Measurements from ENCODE around the gene OMA1.

The OMA1 gene

GRCh38 chr1:58434607-58435006, 111.9 kb downstream of the OMA1 start:
- no peaks in the 10 kb centered on the region for H3K4me1 ChIP-seq (ENCODE audit: insufficient read depth, poor library complexity, severe bottlenecking)
- no peaks in the 10 kb centered on the region for H3K27me3 ChIP-seq (ENCODE audit: insufficient read depth, poor library complexity, severe bottlenecking)
- no peak for TF ChIP-seq CTCF (IDR thresholded peaks at IDR 0.05; ENCODE audit: poor library complexity, severe bottlenecking)
- H3K27ac ChIP-seq (ENCODE audit: poor library complexity, severe bottlenecking), result no peak overlapping the region
- no peak for DNase-seq (ENCODE audit: low spot score)
- H3K4me3 ChIP-seq (ENCODE audit: severe bottlenecking), result no peak overlapping the region
- no peak for ATAC-seq (ENCODE audit: low read depth)
- no peaks in the 10 kb centered on the region for H3K36me3 ChIP-seq (ENCODE audit: low read depth)
- H3K9me3 ChIP-seq (ENCODE audit: severe bottlenecking), result no peaks in the 10 kb centered on the region

- DNase-seq (ENCODE audit: low spot score), result no peak
- ATAC-seq (ENCODE audit: low read depth), result no peak
Observed at GRCh38 chr1:58434181-58434580, 112.3 kb downstream of the OMA1 start.

GRCh38 chr1:58432851-58433668, 113.5 kb downstream of the OMA1 start:
- Histone ChIP-seq H3K9me3 (ENCODE audit: severe bottlenecking) (no peaks in the 10 kb centered on the region), H3K27ac (ENCODE audit: poor library complexity, severe bottlenecking) (no peak overlapping the region), H3K4me3 (ENCODE audit: severe bottlenecking) (no peak overlapping the region), H3K36me3 (ENCODE audit: low read depth) (no peaks in the 10 kb centered on the region), H3K27me3 (ENCODE audit: insufficient read depth, poor library complexity, severe bottlenecking) (no peaks in the 10 kb centered on the region), H3K4me1 (ENCODE audit: insufficient read depth, poor library complexity, severe bottlenecking) (no peaks in the 10 kb centered on the region)
- DNase-seq (ENCODE audit: low spot score) (no peak), ATAC-seq (ENCODE audit: low read depth) (peak; percentile 75)
- TF ChIP-seq CTCF (IDR thresholded peaks at IDR 0.05; ENCODE audit: poor library complexity, severe bottlenecking), result no peak

More at GRCh38 chr1:58434181-58434580, 112.3 kb downstream of the OMA1 start:
- no peaks in the 10 kb centered on the region for H3K4me1 ChIP-seq (ENCODE audit: insufficient read depth, poor library complexity, severe bottlenecking)
- TF ChIP-seq CTCF (IDR thresholded peaks at IDR 0.05; ENCODE audit: poor library complexity, severe bottlenecking), result no peak
- H3K9me3 ChIP-seq (ENCODE audit: severe bottlenecking), result no peaks in the 10 kb centered on the region
- no peaks in the 10 kb centered on the region for H3K36me3 ChIP-seq (ENCODE audit: low read depth)
- no peak overlapping the region for H3K27ac ChIP-seq (ENCODE audit: poor library complexity, severe bottlenecking)
- no peaks in the 10 kb centered on the region for H3K27me3 ChIP-seq (ENCODE audit: insufficient read depth, poor library complexity, severe bottlenecking)
- H3K4me3 ChIP-seq (ENCODE audit: severe bottlenecking), result no peak overlapping the region

- no peaks in the 10 kb centered on the region for H3K4me1 ChIP-seq (ENCODE audit: insufficient read depth, poor library complexity, severe bottlenecking)
- no peak for TF ChIP-seq CTCF (IDR thresholded peaks at IDR 0.05; ENCODE audit: poor library complexity, severe bottlenecking)
Observed at GRCh38 chr1:58431901-58432620, 114.5 kb downstream of the OMA1 start.

More at GRCh38 chr1:58431901-58432620, 114.5 kb downstream of the OMA1 start:
- ATAC-seq (ENCODE audit: low read depth), result no peak
- no peak overlapping the region for H3K4me3 ChIP-seq (ENCODE audit: severe bottlenecking)
- no peak for DNase-seq (ENCODE audit: low spot score)
- H3K9me3 ChIP-seq (ENCODE audit: severe bottlenecking), result no peaks in the 10 kb centered on the region
- H3K27ac ChIP-seq (ENCODE audit: poor library complexity, severe bottlenecking), result no peak overlapping the region
- H3K36me3 ChIP-seq (ENCODE audit: low read depth), result no peaks in the 10 kb centered on the region
- H3K27me3 ChIP-seq (ENCODE audit: insufficient read depth, poor library complexity, severe bottlenecking), result no peaks in the 10 kb centered on the region

Data from RWPE2 (cell line).